ENCODE measurements around the gene PHF3.

GRCh38 chr6:63643862-63644261 lies 8.3 kb downstream of the PHF3 start:
- TF ChIP-seq POLR2AphosphoS5 (IDR thresholded peaks at IDR 0.05; ENCODE audit: low read depth) (no peak), CTCF (conservative IDR thresholded peaks at IDR 0.05; ENCODE audit: low read depth in 2 of 2) (no peak), EZH2phosphoT487 (IDR thresholded peaks at IDR 0.05; ENCODE audit: unreplicated experiment) (no peak), EZH2 (IDR thresholded peaks at IDR 0.05; ENCODE audit: low read depth, unreplicated experiment) (no peak), ETS1 (IDR thresholded peaks at IDR 0.05) (no peak), ZNF114 (CRISPR knock-in tag; IDR thresholded peaks at IDR 0.05) (no peak), CREB1 (CRISPR knock-in tag; IDR thresholded peaks at IDR 0.05; ENCODE audit: low read depth) (no peak), JUNB (IDR thresholded peaks at IDR 0.05; ENCODE audit: unreplicated experiment) (no peak), ZNF331 (CRISPR knock-in tag; IDR thresholded peaks at IDR 0.05; ENCODE audit: low read depth) (no peak), REST (IDR thresholded peaks at IDR 0.05; ENCODE audit: unreplicated experiment) (no peak)
